GM12878 (cell line): ENCODE data around the gene PTGDR2. TPM values are rescaled to one million over a fixed set of nuclear protein-coding genes. Genes with fewer than 3 reads are reported as not detected.

Experiments
- ATAC-seq: fragments of 200-7000 bp; cut with Tn5 transposase; 3 replicates; pipeline ENCODE4 v1.9.1; 2020; ENCODE audit warnings: mild to moderate bottlenecking, moderate library complexity
- BruUV-seq: library from RNA; stranded (reverse); fragments of 400-500 nt; replicated peaks from 2 replicates; lab custom pipeline; 2021; lab: Mats Ljungman, UMichigan
- CTCF ChIA-PET: fragments of 300-600 bp; sonication (Branson Sonifier 250); formaldehyde crosslinking; extraction: SDS; loops from one replicate; lab custom pipeline; 2021; ENCODE audit warnings: inconsistent platforms; lab: Yijun Ruan, JAX
- POLR2A ChIA-PET: fragments of 350-600 bp; formaldehyde crosslinking; extraction: SDS; loops from one replicate; lab custom pipeline; 2021; ENCODE audit warnings: inconsistent platforms; lab: Charles Lee
- RAD21 ChIA-PET: fragments of 300-600 bp; sonication (Branson Sonifier 250); formaldehyde crosslinking; loops from one replicate; lab custom pipeline; 2023; ENCODE audit warnings: antibody characterized with exemption; ENCODE audit not compliant: unreplicated experiment; lab: Charles Lee
- SMC1A ChIA-PET: fragments of 300-600 bp; sonication (Branson Sonifier 250); formaldehyde crosslinking; loops from one replicate; lab custom pipeline; 2023; ENCODE audit not compliant: unreplicated experiment, uncharacterized antibody; lab: Charles Lee
- DNase-seq: peaks from one replicate; pipeline ENCODE4 v3.0.0-alpha.2; 2011; ENCODE audit warnings: low read depth, low spot score
- FAIRE-seq: peaks from 3 replicates; lab custom pipeline; 2011; peaks lifted over from hg19 to GRCh38; lab: Jason Lieb, UNC
- H2AFZ ChIP-seq: 2 replicates; pipeline ENCODE4 v1.6.0; 2011; ENCODE audit warnings: low read depth, low read length, control low read depth; ENCODE audit not compliant: control insufficient read depth
- H3K27ac ChIP-seq: 2 replicates; pipeline ENCODE4 v1.5.1; 2011; ENCODE audit warnings: control low read depth; ENCODE audit not compliant: control insufficient read depth, insufficient read depth
- H3K27me3 ChIP-seq, 2 experiments: replicated peaks in 1 of 2; 2 replicates each; pipeline versions ENCODE4 v1.6.0 to v1.6.1; 2011; ENCODE audit warnings: low read length in 1 of 2; ENCODE audit not compliant: control insufficient read depth in 2 of 2, insufficient read depth in 2 of 2
- H3K36me3 ChIP-seq, 2 experiments: 2 replicates each; pipeline ENCODE4 v1.5.1; 2011; ENCODE audit warnings: low read length in 1 of 2; ENCODE audit not compliant: control insufficient read depth in 2 of 2, insufficient read depth in 2 of 2
- H3K4me1 ChIP-seq: 2 replicates; pipeline ENCODE4 v1.6.1; 2011; ENCODE audit warnings: mild to moderate bottlenecking, low read length, moderate library complexity, mixed read lengths; ENCODE audit not compliant: control insufficient read depth, insufficient read depth
- H3K4me2 ChIP-seq: 2 replicates; pipeline ENCODE4 v1.6.0; 2011; ENCODE audit warnings: control low read depth; ENCODE audit not compliant: control insufficient read depth, insufficient read depth
- H3K4me3 ChIP-seq: fragments of 200-600 bp; sonication (generic); 2 replicates; pipeline ENCODE4 v1.5.1; 2016
- H3K79me2 ChIP-seq: 2 replicates; pipeline ENCODE4 v1.6.0; 2011; ENCODE audit warnings: low read length; ENCODE audit not compliant: control insufficient read depth, insufficient read depth
- H3K9ac ChIP-seq: 2 replicates; pipeline ENCODE4 v1.8.0; 2011; ENCODE audit warnings: low read length, control low read depth, mixed read lengths; ENCODE audit not compliant: control insufficient read depth, insufficient read depth
- H3K9me3 ChIP-seq: replicated peaks from 3 replicates; pipeline ENCODE4 v1.5.1; 2011; ENCODE audit warnings: mild to moderate bottlenecking, low read length; ENCODE audit not compliant: control insufficient read depth, insufficient read depth
- H4K20me1 ChIP-seq: 2 replicates; pipeline ENCODE4 v1.6.0; 2011; ENCODE audit not compliant: control insufficient read depth, insufficient read depth
- BACH1 ChIP-seq: fragments of 450-650 bp; IDR thresholded peaks from 2 replicates; pipeline ENCODE4 v1.6.1; 2017; ENCODE audit warnings: mild to moderate bottlenecking, borderline replicate concordance
- CBFB ChIP-seq: IDR thresholded peaks from 2 replicates; pipeline ENCODE4 v1.6.1; 2016; ENCODE audit warnings: antibody characterized with exemption, low read depth
- CHD2 ChIP-seq: IDR thresholded peaks from 2 replicates; pipeline ENCODE4 v1.6.1; 2011; ENCODE audit warnings: low read depth, low read length, improper control_type of control experiment, borderline replicate concordance
- E4F1 ChIP-seq: fragments of 450-650 bp; IDR thresholded peaks from 2 replicates; pipeline ENCODE4 v1.6.1; 2018; ENCODE audit warnings: borderline replicate concordance, mild to moderate bottlenecking; ENCODE audit not compliant: partially characterized antibody
- ESRRA ChIP-seq: IDR thresholded peaks from 2 replicates; pipeline ENCODE4 v1.6.1; 2012; ENCODE audit warnings: mild to moderate bottlenecking, low read length, improper control_type of control experiment
- HCFC1 ChIP-seq: fragments of 150-350 bp; IDR thresholded peaks from 2 replicates; pipeline ENCODE4 v1.6.1; 2014; ENCODE audit warnings: low read length
- IRF4 ChIP-seq: IDR thresholded peaks from 2 replicates; pipeline ENCODE4 v1.6.1; 2011; ENCODE audit warnings: low read depth, low read length
- NFYA ChIP-seq: IDR thresholded peaks from 2 replicates; pipeline ENCODE4 v1.6.1; 2011; ENCODE audit warnings: low read depth, mild to moderate bottlenecking, low read length, improper control_type of control experiment, borderline replicate concordance
- POLR2A ChIP-seq: IDR thresholded peaks from 2 replicates; pipeline ENCODE4 v1.6.1; 2011; ENCODE audit warnings: low read depth, mild to moderate bottlenecking, low read length
- SIN3A ChIP-seq: IDR thresholded peaks from 2 replicates; pipeline ENCODE4 v1.6.1; 2012; ENCODE audit warnings: low read depth, low read length, improper control_type of control experiment
- USF2 ChIP-seq: IDR thresholded peaks from 2 replicates; pipeline ENCODE4 v1.6.1; 2011; ENCODE audit warnings: low read depth, low read length, improper control_type of control experiment, borderline replicate concordance
- WRNIP1 ChIP-seq: IDR thresholded peaks from 2 replicates; pipeline ENCODE4 v1.6.1; 2011; ENCODE audit warnings: low read depth, low read length, improper control_type of control experiment, borderline replicate concordance
- ZNF217 ChIP-seq: fragments of 450-650 bp; IDR thresholded peaks from 2 replicates; pipeline ENCODE4 v1.6.1; 2017; ENCODE audit warnings: antibody characterized with exemption, mild to moderate bottlenecking
- ZNF592 ChIP-seq: fragments of 450-650 bp; IDR thresholded peaks from 2 replicates; pipeline ENCODE4 v1.6.1; 2017; ENCODE audit warnings: mild to moderate bottlenecking, moderate library complexity
- ZSCAN29 ChIP-seq: fragments of 450-650 bp; IDR thresholded peaks from 2 replicates; pipeline ENCODE4 v1.6.1; 2017; ENCODE audit warnings: mild to moderate bottlenecking, moderate library complexity
- WGBS: methylation state at CpG from one replicate; pipeline ENCODE4 v1.1.6; 2016; ENCODE audit warnings: low lambda C conversion rate; ENCODE audit not compliant: insufficient replicate concordance, insufficient coverage; ENCODE audit errors: missing lambda C conversion rate; 5-methylcytosine and 5-hydroxymethylcytosine counted together
- in situ Hi-C: fragments of 300-500 bp; cut with MboI; formaldehyde crosslinking; loops from 9 replicates; pipeline ENCODE4 v1.14.3; 2018; ENCODE audit warnings: mixed read lengths
- intact Hi-C: fragments of 100-400 bp; cut with micrococcal nuclease; formaldehyde crosslinking; loops from one replicate; pipeline ENCODE4 v1.14.2; 2022; ENCODE audit not compliant: unreplicated experiment
- polyA plus RNA-seq, 11 experiments: library from polyadenylated mRNA; depleted of rRNA in 4 of 11; unstranded in 6 of 11; stranded (reverse) in 5 of 11; fragments of >200 nt; fragmentation: Nextera tagmentation in 4 of 11; fragmentation: Illumina TruSeq in 1 of 11; extraction: Ambion mirVana in 4 of 11; extraction: Trizol in 1 of 11; gene quantifications; 1 replicate in 1 of 11; 2 replicates in 10 of 11; pipeline versions ENCODE4 v1.2.1 to v1.2.3, GENCODE V29; 2011 to 2016; ENCODE audit warnings: inconsistent platforms in 2 of 11, missing spikeins in 2 of 11, low read depth in 1 of 11
- total RNA-seq, 4 experiments: library from RNA; depleted of rRNA in 3 of 4; stranded (reverse); fragments of >200 nt in 3 of 4; fragmentation: Illumina TruSeq in 1 of 4; extraction: Trizol in 1 of 4; gene quantifications; 2 replicates each; pipeline versions ENCODE4 v1.2.1 to v1.2.3, GENCODE V29; 2013 to 2021

Gene PTGDR2
- total and polyA plus RNA-seq, 10 of the 15 experiments (the other 5 are each of a cell fraction or from before 2014, with no cell fraction given): 0.01 to 0.28 (median 0.15) TPM; not detected in 6

GRCh38 chr11:60879104-60879503 lies 23.4 kb upstream of the PTGDR2 start:
- no peak overlapping the region for H2AFZ ChIP-seq
- WGBS: 94% methylated on average over 1 of the region's 1 CpG
- no peaks in the 10 kb centered on the region for H3K79me2 ChIP-seq
- H3K27ac ChIP-seq: no peak overlapping the region
- FAIRE-seq (no peak), DNase-seq (no peak), ATAC-seq (no peak)
- RAD21 ChIA-PET: no interaction called here
- H3K9me3 ChIP-seq: no peaks in the 10 kb centered on the region
- H3K9ac ChIP-seq: no peak overlapping the region
- no peak overlapping the region for H3K4me3 ChIP-seq
- no TSS peak for BruUV-seq
- intact Hi-C loops (no loop called here), in situ Hi-C loops (no loop called here)
- SMC1A ChIA-PET: no interaction called here
- H3K4me2 ChIP-seq: no peak overlapping the region
- CTCF ChIA-PET: no interaction called here
- no peaks in the 10 kb centered on the region for H3K4me1 ChIP-seq
- peaks cover 0 to 5% of the 10 kb centered on the region in 2 experiments; a peak in 3 of 4 replicates for H3K36me3 ChIP-seq
- H4K20me1 ChIP-seq: no peaks in the 10 kb centered on the region; the same call in 1 of the 2 replicates
- POLR2A ChIA-PET: no interaction called here
- no peak for TF ChIP-seq ZSCAN29
- TF ChIP-seq NFYA: no peak
- TF ChIP-seq E4F1: no peak
- no peak for TF ChIP-seq CBFB
- TF ChIP-seq HCFC1: no peak
- no peak for TF ChIP-seq SIN3A
- no peak for TF ChIP-seq CHD2
- no peak for TF ChIP-seq ZNF217
- TF ChIP-seq USF2: no peak
- no peak for TF ChIP-seq WRNIP1
- TF ChIP-seq BACH1: no peak
- no peak for TF ChIP-seq ZNF592
- TF ChIP-seq IRF4: no peak
- no peak for TF ChIP-seq ESRRA
- no peak for TF ChIP-seq POLR2A
- H3K27me3 ChIP-seq: no peaks in the 10 kb centered on the region
